WERI-Rb-1 (cell line): ENCODE data around the gene AATF.

Experiments
- DNase-seq: peaks from one replicate; pipeline ENCODE4 v3.0.0-alpha.2; 2020
- H3K27ac ChIP-seq: fragments of 250-450 bp; sonication (Bioruptor Pico); 2 replicates; pipeline ENCODE4 v1.5.1; 2020; ENCODE audit warnings: mild to moderate bottlenecking, moderate library complexity
- H3K27me3 ChIP-seq: fragments of 250-450 bp; sonication (Bioruptor Pico); 2 replicates; pipeline ENCODE4 v1.5.1; 2021; ENCODE audit warnings: mild to moderate bottlenecking, low read depth, moderate library complexity; ENCODE audit not compliant: insufficient read depth, severe bottlenecking
- H3K36me3 ChIP-seq: fragments of 250-450 bp; sonication (Bioruptor Pico); 2 replicates; pipeline ENCODE4 v1.5.1; 2020; ENCODE audit warnings: mild to moderate bottlenecking, moderate library complexity
- H3K4me3 ChIP-seq: 2 replicates; pipeline ENCODE4 v1.5.1; 2011; ENCODE audit warnings: low read depth, mild to moderate bottlenecking, control low read depth, low read length
- H3K9me3 ChIP-seq: fragments of 250-450 bp; sonication (Bioruptor Pico); 2 replicates; pipeline ENCODE4 v1.5.1; 2021; ENCODE audit warnings: mild to moderate bottlenecking, moderate library complexity; ENCODE audit not compliant: severe bottlenecking
- CTCF ChIP-seq: IDR thresholded peaks from 2 replicates; pipeline ENCODE4 v1.5.1; 2011; ENCODE audit warnings: low read depth, mild to moderate bottlenecking, control low read depth, inconsistent platforms, low read length

Gene AATF

GRCh38 chr17:37106049-37106448 lies 157.3 kb downstream of the AATF start:
- Histone ChIP-seq H3K9me3 (no peaks in the 10 kb centered on the region), H3K27me3 (no peaks in the 10 kb centered on the region), H3K4me3 (no peak overlapping the region), H3K36me3 (peaks cover 48% of the 10 kb centered on the region), H3K27ac (no peak overlapping the region)
- no peak for DNase-seq
- TF ChIP-seq CTCF: no peak
